HG03045 (cell line): Measurements from ENCODE around the gene RBM3.
A peak's percentile ranks its signal among the peaks of the same experiment; 100 is the strongest.
"Not testable (repeated sequence)": the region's sequence is repeated elsewhere in the genome, so short reads cannot be mapped to it uniquely, and the experiment has no call there.

ENCODE experiments used
- ATAC-seq: cut with Tn5 transposase; IDR thresholded peaks from one replicate; pipeline ENCODE4 v1.9.1; 2021; ENCODE audit warnings: mild to moderate bottlenecking, moderate library complexity; ENCODE audit not compliant: unreplicated experiment

RBM3 gene

DNA sequence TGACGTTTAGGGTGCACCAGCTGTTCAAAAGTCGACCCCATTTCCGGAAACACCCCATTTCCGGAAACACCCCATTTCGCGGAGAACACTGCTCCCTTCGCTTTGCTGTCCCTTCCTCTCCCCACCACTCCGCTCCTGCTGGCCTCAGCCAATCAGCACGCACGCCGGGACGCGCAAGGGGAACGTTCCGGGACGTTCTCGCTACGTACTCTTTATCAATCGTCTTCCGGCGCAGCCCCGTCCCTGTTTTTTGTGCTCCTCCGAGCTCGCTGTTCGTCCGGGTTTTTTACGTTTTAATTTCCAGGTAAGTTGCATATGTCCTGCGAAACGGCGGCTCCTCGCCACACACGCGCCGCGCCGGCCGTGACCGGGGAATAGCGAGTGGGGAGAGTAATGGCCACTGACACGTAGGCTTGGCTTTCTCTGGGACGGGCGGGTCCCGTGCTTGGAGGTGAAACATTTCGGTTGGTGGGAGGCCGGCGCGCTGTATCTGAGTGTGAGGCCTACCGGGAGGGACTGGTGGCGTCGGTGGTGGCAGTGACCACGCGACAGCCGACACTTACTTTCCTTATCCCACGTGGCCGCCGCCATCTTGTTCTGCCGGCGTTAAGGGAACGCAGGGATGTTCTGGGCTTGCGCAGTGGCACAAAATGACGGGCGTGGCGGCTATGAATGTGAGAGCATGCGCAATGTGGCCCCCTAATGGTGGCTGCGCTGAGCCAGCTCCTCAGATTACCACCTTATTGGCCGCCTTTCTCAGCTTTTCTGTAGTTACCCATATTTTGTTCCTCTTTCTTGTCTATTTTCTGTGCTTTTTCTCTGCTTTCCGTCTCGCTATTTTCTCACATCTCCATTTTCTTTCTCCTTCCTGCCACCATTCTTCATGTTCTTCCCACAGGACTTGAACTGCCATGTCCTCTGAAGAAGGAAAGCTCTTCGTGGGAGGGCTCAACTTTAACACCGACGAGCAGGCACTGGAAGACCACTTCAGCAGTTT lies at the start of gene RBM3:
TSS of gene RBM3 (plus strand) at position 215 of the 997 bp plus-strand sequence. CDS start at position 912, 697 bp downstream.
- peak; percentile 89 for ATAC-seq

DNA sequence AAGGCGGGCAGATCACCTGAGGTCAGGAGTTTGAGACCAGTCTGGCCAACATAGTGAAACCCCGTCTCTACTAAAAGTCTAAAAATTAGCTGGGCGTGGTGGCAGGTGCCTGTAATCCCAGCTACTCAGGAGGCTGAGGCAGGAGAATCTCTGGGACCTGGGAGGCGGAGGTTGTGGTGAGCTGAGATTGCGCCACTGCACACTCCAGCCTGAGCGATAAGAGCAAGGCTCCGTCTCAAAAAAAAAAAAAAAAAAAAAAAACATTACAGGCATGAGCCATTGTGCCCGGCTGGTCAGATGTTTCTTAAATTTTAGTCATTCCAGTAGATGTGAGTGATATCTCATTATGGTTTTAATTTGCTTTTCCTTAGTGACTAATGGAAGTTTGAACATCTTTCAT lies 48.4 kb upstream of the RBM3 start:
- ATAC-seq: not testable (repeated sequence)

DNA sequence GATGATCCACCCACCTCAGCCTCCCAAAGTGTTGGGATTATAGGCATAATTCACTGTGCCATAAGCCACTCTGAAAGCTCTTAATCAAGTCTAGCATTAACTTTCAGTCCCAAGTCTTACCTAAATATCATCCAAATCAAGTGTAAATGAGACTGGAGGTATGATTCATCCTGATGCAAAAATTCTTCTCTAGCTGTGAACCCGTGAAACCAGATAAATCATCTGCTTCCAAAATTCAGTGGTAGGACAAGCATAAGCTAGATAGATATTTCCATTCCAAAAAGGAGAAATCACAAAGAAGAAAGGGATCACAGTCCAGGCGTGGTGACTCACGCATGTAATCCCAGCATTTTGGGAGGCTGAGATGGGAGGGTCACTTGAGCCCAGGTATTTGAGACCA lies 43.5 kb upstream of the RBM3 start:
- ATAC-seq: no peak

DNA sequence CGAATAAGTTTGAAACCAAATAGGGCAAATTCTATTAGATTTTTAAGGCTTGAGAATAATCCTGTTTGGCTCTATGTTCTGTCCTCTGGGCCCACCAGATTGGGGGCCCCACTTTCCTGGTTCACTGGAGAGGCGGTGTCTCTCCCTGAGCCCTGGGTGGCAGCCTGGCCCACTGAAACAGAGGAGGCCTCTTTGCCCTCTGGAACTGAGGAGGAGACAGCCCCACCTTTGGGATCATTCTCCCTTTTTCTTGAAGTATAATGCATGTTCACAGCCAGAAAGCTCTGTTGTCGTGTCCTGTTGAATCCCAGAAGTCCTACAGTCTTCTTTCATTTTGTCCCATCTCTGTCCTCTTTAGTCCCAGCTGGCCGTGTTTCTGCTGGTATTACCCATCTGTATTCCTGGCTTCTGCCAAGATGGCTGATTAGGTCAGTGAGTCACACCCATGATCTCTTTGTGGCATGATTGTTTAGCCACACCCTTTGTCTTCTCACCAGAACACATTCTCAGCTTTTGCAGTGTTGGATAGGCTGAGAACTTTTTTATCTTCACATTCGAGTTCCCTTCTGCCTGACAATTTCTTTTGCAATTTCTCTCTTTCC lies 42.8 kb upstream of the RBM3 start:
- ATAC-seq: no peak

DNA sequence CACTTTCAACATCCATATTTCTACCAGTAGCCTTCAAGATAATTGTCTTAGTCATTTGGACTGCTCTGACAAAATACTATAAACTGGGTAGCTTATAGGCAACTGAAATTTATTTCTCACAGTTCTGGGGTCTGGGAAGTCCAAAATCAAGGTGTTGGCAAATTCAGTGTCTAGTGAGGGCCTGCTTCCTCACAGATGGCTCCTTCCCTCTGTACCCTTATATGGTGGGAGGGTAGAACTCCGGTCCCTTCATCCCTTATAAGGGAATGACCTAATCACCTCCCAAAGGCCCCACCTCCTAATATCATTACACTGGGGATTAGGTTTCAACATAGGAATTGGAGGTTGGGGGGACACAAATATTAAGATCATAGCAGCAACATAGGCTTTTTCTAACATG lies 42.1 kb upstream of the RBM3 start:
- ATAC-seq: no peak

DNA sequence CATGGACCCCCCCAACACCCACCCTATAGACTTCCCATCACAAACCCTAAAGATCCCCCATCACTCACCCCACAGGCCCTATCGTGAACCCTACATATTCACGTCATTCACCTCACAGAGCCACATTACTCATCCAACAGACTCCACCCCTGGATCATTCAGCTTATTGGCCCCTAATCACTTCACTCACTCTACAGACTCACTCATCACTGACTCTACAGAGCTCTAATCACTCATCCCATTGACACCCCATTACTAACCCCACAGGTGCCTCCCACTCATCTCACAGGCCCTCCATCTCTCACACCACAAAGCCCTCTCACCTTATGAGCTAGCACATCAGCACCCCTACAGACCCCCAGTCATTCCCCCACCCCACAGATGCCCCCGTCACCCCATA lies 41.1 kb upstream of the RBM3 start:
- no peak for ATAC-seq

DNA sequence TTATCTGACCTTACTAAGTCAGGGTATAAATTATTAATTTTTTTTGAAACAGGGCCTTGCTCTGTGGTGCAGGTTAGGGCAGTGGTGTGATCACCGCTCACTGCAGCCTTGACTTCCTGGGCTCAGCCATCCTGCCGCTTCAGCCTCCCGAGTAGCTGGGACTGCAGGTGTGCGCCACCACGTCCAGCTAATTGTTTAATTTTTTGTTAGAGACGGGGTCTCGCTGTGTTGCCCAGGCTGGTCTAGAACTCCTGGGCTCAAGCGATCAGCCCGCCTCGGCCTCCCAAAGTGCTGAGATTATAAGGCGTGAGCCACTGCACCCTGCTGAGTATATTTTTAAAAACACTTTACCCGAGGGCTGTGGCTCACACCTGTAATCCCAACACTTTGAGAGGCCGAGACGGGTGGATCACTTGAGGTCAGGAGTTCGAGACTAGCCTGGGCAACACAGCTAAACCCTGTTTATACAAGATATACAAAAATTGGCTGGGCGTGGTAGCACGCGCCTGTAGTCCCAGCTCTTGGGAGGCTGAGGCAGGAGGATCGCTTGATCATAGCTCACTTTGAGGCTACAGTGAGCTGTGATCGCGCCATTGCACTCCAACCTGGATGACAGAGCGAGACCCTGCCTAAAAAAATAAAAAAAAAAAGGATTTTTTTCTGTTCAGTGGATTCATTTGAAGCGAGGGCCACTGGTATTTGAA lies 35.5 kb upstream of the RBM3 start:
- ATAC-seq: no peak

DNA sequence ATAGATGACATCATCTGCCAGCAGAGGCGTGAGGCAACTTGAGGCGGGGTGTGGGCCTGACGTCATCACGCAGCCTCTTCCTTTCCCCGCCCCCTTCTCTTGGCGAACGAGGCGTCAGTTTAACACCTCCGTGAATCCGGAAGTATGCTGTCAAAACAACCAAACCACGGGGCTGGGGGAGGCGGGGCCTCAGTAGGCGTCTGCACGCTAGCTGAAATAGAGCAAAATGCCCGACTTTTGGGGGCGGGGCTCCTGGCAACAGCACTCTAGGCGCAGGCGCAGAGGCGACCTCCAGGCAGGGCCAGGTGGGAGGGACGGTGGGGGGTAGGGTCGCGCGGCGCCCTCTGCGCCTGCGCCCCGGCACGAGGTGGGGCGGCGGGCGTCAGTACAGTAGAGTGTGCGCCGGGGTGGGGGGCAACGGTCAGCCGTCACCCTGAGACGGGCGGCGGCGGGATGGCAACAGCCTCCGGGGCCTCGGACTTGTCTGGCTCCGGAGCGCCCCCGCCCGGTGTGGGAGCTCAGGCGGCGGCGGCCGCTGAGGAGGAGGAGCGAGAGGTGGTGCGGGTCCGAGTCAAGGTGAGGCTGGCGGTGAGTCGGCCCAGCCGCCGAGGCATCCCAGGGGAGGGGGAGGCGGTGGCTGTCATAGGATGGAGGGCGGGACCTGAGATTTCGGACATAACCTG lies 34.8 kb upstream of the RBM3 start, which contains the start of gene TBC1D25:
TSS of gene TBC1D25 (plus strand) at position 370 of the 683 bp plus-strand sequence. CDS start at position 454, 84 bp downstream.
- ATAC-seq: peak; percentile 79

DNA sequence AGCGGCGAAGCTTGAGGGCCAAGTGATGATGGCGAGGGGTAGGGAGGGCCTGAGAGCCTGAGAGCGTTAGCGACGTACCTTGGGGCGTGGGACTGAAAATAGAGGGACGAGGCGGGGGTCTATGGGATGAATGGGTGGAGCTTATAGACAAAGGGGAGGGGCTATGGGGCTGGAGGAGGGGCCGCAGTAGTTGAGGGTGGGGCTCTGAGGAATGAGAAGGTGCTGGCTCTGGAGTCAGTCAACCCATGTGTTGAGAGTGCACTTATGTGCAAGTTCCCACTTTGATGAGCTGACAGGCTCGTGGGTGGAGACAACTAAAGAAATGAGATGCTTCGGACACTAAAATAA lies 34.3 kb upstream of the RBM3 start:
- peak; percentile 39 for ATAC-seq

DNA sequence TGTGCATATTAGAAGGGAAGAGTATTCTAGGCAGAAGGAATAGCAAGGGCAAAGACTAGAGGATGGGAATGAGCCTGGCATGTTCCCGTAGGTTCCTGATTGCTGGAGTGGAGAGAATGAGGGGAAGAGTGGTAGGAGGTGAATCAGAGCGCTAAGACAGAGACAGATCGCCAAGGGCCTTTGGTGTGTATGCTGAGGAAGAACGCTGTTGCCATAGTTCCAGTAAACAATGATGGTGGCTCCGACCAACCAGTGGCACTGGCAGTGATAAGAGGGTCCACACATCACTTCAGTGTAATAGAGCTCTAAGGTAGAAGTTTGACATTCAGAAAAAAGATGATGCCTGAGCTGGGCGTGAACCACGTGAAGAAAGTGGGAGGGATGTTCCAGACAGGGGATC lies 33.8 kb upstream of the RBM3 start:
- ATAC-seq: no peak

DNA sequence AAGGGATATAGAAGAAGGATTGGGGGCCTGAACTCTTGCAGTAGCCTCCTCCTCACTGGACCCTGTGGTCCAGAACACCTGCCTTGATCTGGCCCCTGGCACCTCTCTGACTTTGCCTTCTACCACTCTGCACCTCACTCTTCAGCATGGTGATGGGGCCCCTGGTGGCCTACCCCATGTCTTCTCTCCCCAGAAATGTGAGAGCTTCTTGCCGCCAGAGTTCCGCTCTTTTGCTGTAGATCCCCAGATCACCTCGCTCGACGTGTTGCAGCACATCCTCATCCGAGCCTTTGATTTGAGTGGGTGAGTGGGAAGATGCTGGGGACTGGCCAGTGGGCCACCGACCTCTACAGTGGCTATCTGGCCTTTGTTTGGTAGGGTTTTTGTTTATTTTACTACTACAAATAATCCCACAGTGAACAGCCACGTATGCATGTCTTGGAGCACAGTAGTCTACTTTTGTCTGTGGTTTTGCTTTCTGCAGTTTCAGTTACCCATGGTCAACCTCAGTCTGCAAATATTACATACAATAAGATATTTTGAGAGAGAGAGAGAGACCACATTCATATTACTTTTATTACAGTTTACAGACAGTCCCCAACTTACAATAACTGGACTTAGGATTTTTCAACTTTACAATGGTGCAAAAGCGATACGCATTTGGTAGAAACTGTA lies 33.0 kb upstream of the RBM3 start:
- no peak for ATAC-seq

DNA sequence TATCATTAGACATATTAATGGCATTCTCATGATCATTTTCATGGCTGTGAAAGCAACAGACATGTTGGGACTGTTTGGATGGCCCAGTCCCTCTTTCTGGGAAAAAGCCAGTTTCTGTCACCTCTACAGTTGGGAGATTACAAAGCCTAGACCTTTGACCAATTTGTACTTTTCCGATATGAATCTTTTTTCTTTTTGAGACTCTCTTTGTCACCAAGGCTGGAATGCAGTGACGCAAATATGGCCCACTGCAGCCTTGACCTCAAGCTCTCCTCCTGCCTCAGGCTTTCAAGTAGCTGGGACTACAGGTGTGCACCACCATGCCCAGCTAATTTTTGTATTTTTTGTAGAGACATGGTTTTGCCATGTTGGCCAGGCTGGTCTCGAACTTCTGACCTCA lies 25.4 kb upstream of the RBM3 start:
- ATAC-seq: no peak

DNA sequence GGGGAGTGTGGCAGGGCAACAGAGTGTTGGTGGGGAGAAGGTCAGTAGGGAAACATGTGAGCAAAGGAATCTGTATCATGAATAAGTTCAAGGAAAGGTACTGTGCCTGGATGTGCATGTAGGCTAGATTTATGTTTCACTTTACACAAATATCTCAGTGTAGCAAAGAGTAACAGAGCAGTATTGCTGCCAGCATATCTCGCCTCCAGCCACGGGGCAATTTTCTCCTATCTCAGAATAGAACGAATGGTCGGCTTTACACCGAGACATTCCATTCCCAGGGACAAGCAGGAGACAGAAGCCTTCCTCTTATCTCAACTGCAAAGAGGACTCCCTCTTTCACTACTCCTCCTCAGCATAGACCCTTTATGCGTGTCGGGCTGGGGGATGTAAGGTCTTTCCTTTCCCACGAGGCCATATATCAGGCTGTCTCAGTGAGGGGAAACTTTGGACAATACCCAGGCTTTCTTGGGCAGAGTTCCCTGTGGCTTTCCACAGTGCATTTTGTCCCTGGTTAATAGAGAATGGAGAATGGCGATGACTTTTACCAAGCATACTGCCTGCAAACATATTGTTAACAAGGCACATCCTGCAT lies 18.5 kb upstream of the RBM3 start:
- ATAC-seq: not testable (repeated sequence)

DNA sequence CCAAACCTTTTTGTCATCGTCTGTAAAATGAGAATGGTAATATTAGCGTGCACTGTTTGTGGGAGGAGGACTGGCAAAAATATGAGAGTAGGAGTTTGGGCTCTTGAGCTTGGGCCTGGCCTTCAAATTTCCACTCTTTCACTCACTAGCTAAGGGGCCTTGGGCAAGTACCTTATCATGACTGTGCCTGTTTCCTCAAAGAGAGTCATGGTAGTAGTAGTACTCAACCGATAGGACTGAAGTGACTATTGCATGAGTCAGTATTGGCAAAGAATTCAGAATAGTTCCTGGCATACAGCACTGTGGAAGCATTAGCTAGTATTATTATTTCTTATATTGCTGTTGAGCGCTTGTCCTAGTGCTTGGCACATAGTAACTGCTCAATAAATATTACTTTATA lies 16.0 kb upstream of the RBM3 start:
- ATAC-seq: no peak

DNA sequence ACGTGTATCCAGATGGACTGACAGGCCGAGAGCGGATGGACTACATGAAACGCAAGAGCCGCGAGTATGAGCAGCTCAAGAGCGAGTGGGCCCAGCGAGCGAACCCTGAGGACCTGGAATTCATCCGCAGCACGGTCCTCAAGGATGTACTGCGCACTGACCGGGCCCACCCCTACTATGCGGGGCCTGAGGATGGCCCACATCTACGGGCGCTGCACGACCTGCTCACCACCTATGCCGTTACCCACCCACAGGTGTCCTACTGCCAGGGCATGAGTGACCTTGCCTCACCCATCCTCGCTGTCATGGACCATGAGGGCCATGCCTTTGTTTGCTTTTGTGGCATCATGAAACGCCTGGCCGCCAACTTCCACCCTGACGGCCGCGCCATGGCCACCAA lies 14.6 kb upstream of the RBM3 start:
- no peak for ATAC-seq

DNA sequence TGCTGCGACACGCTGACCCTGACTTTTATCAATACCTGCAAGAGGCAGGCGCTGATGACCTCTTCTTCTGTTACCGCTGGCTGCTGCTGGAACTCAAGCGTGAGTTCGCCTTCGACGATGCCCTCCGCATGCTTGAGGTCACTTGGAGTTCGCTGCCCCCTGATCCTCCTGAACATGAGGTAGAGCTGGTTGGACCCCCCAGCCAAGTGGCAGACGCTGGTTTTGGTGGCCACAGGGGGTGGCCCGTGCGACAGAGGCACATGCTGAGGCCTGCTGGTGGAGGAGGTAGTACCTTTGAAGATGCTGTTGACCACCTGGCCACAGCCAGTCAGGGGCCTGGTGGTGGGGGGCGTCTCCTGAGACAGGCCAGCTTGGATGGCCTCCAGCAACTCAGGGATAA lies 14.2 kb upstream of the RBM3 start:
- ATAC-seq: no peak

DNA sequence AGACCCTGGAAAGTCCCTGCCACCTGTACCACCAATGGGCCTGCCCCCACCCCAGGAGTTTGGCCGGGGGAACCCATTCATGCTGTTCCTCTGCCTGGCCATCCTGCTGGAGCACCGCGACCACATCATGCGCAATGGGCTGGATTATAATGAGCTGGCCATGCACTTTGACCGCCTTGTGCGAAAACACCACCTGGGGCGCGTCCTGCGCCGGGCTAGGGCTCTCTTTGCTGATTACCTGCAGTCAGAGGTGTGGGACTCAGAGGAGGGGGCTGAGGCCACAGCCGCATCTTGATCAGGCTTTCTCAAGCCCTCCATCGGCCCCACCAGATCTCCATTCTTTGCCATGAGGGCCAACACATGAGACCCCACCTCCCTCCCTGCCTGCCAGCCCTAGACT lies 13.6 kb upstream of the RBM3 start:
- no peak for ATAC-seq

DNA sequence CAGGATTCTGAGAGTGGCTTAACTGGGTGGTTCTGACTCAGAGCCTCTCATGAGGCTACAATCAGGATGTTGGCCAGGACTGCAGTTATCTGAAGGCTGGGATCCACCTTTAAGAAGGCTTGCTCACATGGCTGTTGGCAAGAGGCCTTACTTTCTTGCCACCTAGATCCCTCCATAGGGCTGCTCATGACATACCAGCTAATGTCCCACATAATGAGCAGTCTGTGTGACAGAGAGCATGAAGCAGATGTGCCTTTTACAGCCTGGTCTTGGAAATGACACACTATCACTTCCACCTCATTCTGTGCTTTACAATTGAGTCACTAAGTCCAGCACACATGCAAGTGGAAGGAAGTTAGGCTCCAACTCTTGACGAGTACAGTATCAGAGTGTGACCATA lies 4.3 kb upstream of the RBM3 start:
- ATAC-seq: no peak

DNA sequence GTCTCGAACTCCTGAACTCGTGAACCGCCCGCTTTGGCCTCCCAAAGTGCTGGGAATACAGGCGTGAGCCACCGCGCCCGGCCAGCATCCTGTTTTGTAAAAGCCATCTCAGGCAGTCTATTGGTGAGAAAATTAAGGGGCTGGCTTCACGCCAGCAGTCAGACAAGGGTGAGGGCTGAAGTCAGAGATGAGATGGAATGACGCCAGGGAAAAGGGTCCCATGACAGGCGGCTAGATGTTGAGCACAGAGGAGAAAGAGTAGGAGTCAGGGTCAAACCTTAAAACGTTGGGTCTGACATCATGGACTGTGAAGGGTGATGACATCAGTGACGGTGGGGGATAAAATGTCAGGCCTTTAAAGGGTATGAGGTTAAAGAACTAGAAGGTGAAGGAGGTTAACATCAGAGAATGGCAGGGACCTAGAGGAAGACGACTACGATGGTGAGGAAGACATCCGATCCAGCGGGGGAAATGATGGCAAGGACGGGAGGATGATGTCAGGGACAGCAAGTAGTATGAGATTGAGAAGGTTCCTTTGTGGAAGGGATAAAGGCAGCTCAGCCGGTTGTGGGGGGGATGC lies 504 bp upstream of the RBM3 start:
- ATAC-seq: no peak

DNA sequence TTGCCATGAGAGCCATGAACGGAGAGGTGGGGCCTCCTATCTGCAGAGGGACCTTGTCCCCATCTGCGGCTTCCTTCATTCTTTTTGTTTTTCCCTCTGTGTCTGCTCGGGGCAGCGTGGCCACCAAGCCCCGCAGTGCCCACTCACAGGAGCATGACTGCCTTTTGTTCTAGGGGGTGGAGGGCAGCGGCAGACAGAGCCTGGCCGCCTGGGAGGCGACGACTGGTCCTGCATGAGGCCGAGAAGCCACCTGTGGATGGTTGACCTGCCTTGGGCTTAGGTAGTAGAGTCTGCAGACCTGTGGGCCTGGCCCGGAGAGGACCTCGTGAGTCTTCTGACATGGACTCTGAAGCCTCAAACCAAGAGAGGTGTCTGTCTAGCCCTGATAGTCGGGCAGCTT lies 1.4 kb downstream of the RBM3 start:
- ATAC-seq: no peak
